Uterus (tissue), 2 donors: ENCODE results near the gene RPS6KA2.

Experiments used
- CTCF ChIP-seq, 4 experiments: fragments of 200-600 bp in 2 of 4; fragments of 450-650 bp in 2 of 4; sonication (generic) in 2 of 4; IDR thresholded peaks; one replicate each; pipeline ENCODE4 v1.5.1; 2016 to 2019; ENCODE audit warnings: antibody characterized with exemption in 4 of 4, mild to moderate bottlenecking in 2 of 4, moderate library complexity in 1 of 4
- POLR2A ChIP-seq, 2 donors: fragments of 450-650 bp; IDR thresholded peaks; one replicate each; pipeline ENCODE4 v1.6.1; 2016; ENCODE audit warnings: antibody characterized with exemption in 2 of 2, mild to moderate bottlenecking in 1 of 2, moderate library complexity in 1 of 2

- TF ChIP-seq CTCF (IDR thresholded peaks at IDR 0.05) (no peak), POLR2A (IDR thresholded peaks at IDR 0.05) (no peak)
Observed at GRCh38 chr6:166394036-166394892, 232.8 kb downstream of the RPS6KA2 start.
